HG03039 (cell line): ENCODE results near the gene ABHD5.

Experiments used
- ATAC-seq: cut with Tn5 transposase; IDR thresholded peaks from one replicate; pipeline ENCODE4 v1.9.1; 2021; ENCODE audit warnings: mild to moderate bottlenecking, moderate library complexity; ENCODE audit not compliant: unreplicated experiment

Gene ABHD5

DNA sequence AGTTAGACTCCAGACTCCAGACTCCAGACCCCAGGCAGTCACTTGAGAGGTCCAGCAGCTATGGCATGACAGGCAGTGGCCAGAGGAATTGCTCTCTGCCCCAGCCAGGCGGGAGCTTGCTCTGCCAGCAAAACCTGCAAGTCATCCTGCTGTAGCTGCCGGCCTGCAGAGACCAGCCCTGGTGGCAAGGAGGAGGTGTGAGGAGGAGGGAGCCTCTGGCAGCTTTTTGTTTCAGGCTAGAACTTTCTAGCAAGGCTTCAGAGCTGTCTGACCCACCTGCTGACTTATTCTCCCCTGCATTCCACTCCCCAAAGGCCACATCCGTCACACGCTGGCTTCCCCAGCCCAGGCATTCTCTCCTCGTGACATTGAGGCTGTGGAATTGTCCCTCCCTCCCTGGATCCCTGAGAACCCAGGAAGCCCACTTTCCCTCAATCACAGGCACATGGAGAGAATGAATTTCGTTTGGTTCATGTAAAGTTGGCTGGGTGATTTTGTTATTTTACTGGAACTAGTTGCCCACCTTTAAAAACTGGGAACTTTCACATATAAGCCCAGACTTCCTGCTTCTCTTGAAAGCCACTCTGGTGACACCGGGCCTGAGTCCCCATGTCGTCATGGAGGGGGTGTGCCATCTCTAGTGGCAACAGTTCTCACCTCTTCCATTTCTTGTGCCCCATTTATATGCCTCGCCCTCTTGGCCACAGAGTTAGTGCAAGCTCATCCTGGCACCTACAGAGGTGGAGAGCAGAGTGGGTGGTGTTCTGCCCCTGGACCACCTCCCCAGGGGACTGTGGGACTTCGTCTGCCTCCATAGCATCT, 82.7 kb downstream of the ABHD5 start:
- ATAC-seq, result no peak

DNA sequence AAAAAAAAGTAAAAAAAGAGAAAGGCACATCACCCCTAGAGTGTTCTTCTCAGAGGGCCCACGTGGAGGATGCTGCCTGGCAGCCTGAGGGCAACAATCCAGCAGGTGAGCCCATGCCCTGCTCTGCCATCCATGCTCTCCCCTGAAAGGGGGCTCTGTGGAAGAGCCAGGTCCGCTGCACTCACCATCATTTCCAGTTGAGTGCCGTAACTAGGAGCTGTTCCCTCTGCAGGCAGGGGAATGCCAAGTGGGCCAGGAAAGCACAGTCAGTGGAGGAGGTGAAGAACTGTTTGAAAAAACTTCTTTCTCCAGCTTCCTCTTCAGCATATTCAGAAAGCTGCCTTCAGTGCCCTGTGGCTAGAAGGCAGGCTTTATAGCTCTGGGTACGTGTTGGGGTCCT, 84.1 kb downstream of the ABHD5 start:
- no peak for ATAC-seq

DNA sequence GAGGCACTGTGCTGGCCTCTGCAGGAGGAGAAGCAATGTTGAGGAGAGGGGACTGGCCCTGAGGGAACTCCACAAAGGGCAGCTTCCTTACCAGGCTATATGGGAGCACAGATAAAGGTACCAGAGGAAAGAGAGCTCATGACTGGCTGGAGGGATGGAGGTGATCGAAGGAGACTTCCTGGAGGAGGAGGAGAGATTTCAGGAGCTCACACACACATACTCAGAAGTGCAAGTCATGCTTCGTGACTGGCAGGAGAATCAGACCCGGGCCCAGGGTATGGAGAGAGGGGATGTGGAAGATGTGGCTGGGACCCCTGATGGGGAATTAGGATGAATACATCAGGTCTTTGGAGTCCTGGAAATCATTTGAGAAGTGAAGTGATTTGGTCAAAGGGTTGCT, 85.4 kb downstream of the ABHD5 start:
- ATAC-seq, result no peak

DNA sequence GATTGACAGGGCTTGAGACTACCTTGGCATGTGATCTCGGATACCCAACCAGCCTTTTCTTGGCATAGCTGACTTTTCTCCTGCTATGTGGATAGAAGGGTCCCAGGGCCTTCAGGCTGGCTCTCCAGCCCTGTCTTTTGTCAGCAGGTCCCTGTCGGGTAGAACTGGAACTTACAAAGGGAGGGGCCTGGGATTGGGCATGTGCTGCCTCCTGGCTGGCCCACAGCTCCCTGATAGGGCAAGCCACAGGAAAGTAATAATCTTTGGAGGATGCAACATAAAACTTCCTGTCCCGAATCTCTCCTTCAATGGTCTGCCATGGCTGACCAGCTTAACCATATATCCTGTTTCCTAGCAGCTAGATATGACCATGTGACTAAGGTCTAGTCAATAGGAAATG, 89.1 kb downstream of the ABHD5 start:
- ATAC-seq, result no peak

DNA sequence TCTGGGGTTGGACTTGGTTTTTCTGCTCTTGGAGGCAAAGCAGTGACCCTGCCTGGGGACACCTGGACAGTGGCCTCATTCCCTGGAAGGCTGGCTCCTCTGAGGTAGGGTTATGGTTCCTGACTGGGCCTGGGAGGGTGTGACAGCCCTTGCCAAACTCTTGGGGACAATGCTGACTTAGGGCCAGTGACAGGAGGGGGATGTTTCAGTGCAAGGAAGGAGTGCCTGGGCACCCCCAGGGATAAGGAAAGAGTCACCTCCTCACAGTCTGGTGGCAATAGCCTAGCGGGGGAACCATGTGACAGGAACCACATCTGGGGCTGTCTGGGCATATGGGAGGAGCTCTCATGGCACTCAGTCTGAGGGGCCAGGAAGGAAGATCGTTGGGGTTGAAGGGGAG, 91.8 kb downstream of the ABHD5 start:
- no peak for ATAC-seq
